Peyer's patch (tissue), 4 donors: ENCODE results near the gene LRRC42. TPM values are rescaled to one million over a fixed set of nuclear protein-coding genes. Genes with fewer than 3 reads are reported as not detected.
A peak's percentile ranks its signal among the peaks of the same experiment; 100 is the strongest.

Source experiments
- DNase-seq, 3 donors: peaks; one replicate each; pipeline ENCODE4 v3.0.0-alpha.2; 2017 to 2019
- H3K27ac ChIP-seq, 4 donors: fragments of 200-600 bp; sonication (generic); one replicate each; pipeline ENCODE4 v1.5.1; 2016 to 2019
- H3K27me3 ChIP-seq, 2 donors: fragments of 200-600 bp; sonication (generic); one replicate each; pipeline ENCODE4 v1.5.1; 2019
- H3K36me3 ChIP-seq, 3 donors: fragments of 200-600 bp; sonication (generic); one replicate each; pipeline ENCODE4 v1.5.1; 2016 to 2019
- H3K4me1 ChIP-seq, 4 donors: fragments of 200-600 bp; sonication (generic); one replicate each; pipeline ENCODE4 v1.5.1; 2016 to 2019
- H3K4me3 ChIP-seq, 4 donors: fragments of 200-600 bp; sonication (generic); 1 replicate in 3 of 4; 2 replicates in 1 of 4; pipeline ENCODE4 v1.5.1; 2016 to 2019; ENCODE audit warnings: mild to moderate bottlenecking in 1 of 4
- H3K9me3 ChIP-seq, 4 donors: fragments of 200-600 bp; sonication (generic); one replicate each; pipeline ENCODE4 v1.5.1; 2016 to 2019; ENCODE audit warnings: mild to moderate bottlenecking in 1 of 4
- CTCF ChIP-seq, 6 experiments: fragments of 450-650 bp in 4 of 6; fragments of 200-600 bp in 2 of 6; sonication (generic) in 1 of 6; IDR thresholded peaks; one replicate each; pipeline ENCODE4 v1.5.1; 2017 to 2019; ENCODE audit warnings: antibody characterized with exemption in 6 of 6, mild to moderate bottlenecking in 3 of 6, moderate library complexity in 1 of 6
- POLR2A ChIP-seq, 2 donors: fragments of 450-650 bp; IDR thresholded peaks; one replicate each; pipeline ENCODE4 v1.5.1; 2017; ENCODE audit warnings: antibody characterized with exemption in 2 of 2, mild to moderate bottlenecking in 2 of 2, moderate library complexity in 2 of 2
- total RNA-seq, 4 donors: library from RNA; depleted of rRNA; stranded (reverse); fragments of >200 nt; gene quantifications; one replicate each; pipeline ENCODE4 v1.1.0, GENCODE V29; 2016

LRRC42 gene
- total RNA-seq, 4 donors from 2014 or later = 8.9 to 20.6 (median 9.7) TPM

- Histone ChIP-seq H3K36me3 (no peaks in the 10 kb centered on the region), H3K4me3 (no peak overlapping the region), H3K9me3 (peaks cover 0 to 8% (median 0%) of the 10 kb centered on the region in 4 donors), H3K27ac (no peak overlapping the region), H3K4me1 (no peaks in the 10 kb centered on the region), H3K27me3 (no peaks in the 10 kb centered on the region)
- TF ChIP-seq POLR2A (IDR thresholded peaks at IDR 0.05) = no peak
- TF ChIP-seq CTCF (IDR thresholded peaks at IDR 0.05) = no peak
- DNase-seq = no peak
These were observed 49.5 kb downstream of the LRRC42 start for GRCh38 chr1:53995683-53996082.

- TF ChIP-seq POLR2A (IDR thresholded peaks at IDR 0.05) = no peak
- TF ChIP-seq CTCF (IDR thresholded peaks at IDR 0.05) = no peak
- H3K9me3 ChIP-seq = no peaks in the 10 kb centered on the region
- H3K4me3 ChIP-seq = no peak overlapping the region
- H3K4me1 ChIP-seq = no peaks in the 10 kb centered on the region
- no peaks in the 10 kb centered on the region for H3K27me3 ChIP-seq
- no peaks in the 10 kb centered on the region for H3K36me3 ChIP-seq
- H3K27ac ChIP-seq = no peak overlapping the region
- no peak for DNase-seq
These were observed 52.1 kb downstream of the LRRC42 start for GRCh38 chr1:53998223-53998622.

GRCh38 chr1:53999920-54000319 is 53.8 kb downstream of the LRRC42 start:
- no peak overlapping the region for H3K4me3 ChIP-seq
- no peak for DNase-seq
- no peak overlapping the region for H3K27ac ChIP-seq
- no peaks in the 10 kb centered on the region for H3K36me3 ChIP-seq
- no peak for TF ChIP-seq POLR2A (IDR thresholded peaks at IDR 0.05)
- no peak for TF ChIP-seq CTCF (IDR thresholded peaks at IDR 0.05)
- no peaks in the 10 kb centered on the region for H3K4me1 ChIP-seq
- no peaks in the 10 kb centered on the region for H3K27me3 ChIP-seq
- no peaks in the 10 kb centered on the region for H3K9me3 ChIP-seq

- TF ChIP-seq POLR2A (IDR thresholded peaks at IDR 0.05) (no peak), CTCF (IDR thresholded peaks at IDR 0.05) (no peak)
- Histone ChIP-seq H3K36me3 (no peaks in the 10 kb centered on the region), H3K27me3 (no peaks in the 10 kb centered on the region), H3K4me3 (no peak overlapping the region), H3K9me3 (no peaks in the 10 kb centered on the region), H3K4me1 (no peaks in the 10 kb centered on the region), H3K27ac (no peak overlapping the region)
- no peak for DNase-seq
These were observed 55.4 kb downstream of the LRRC42 start for GRCh38 chr1:54001591-54001990.

GRCh38 chr1:54002544-54003248 is 56.5 kb downstream of the LRRC42 start:
- no peaks in the 10 kb centered on the region for H3K4me1 ChIP-seq
- no peak overlapping the region for H3K4me3 ChIP-seq
- H3K27me3 ChIP-seq = no peaks in the 10 kb centered on the region
- TF ChIP-seq CTCF (IDR thresholded peaks at IDR 0.05) = no peak
- no peak for TF ChIP-seq POLR2A (IDR thresholded peaks at IDR 0.05)
- peak in 1 of 3 donors; percentile 10 for DNase-seq
- H3K27ac ChIP-seq = no peak overlapping the region
- H3K9me3 ChIP-seq = no peaks in the 10 kb centered on the region
- H3K36me3 ChIP-seq = no peaks in the 10 kb centered on the region
